HG02763 (cell line): ENCODE results near the gene SH3TC1.

ENCODE experiments used
- ATAC-seq: cut with Tn5 transposase; IDR thresholded peaks from one replicate; pipeline ENCODE4 v1.9.1; 2021; ENCODE audit warnings: mild to moderate bottlenecking, moderate library complexity; ENCODE audit not compliant: unreplicated experiment

The SH3TC1 gene

GRCh38 chr4:8198906-8199593, at the start of gene SH3TC1:
Gene SH3TC1, plus strand, starts transcription at chr4:8199290. Its CDS starts 5,905 bp downstream, at chr4:8205195.
- ATAC-seq, result peak; percentile 89

DNA sequence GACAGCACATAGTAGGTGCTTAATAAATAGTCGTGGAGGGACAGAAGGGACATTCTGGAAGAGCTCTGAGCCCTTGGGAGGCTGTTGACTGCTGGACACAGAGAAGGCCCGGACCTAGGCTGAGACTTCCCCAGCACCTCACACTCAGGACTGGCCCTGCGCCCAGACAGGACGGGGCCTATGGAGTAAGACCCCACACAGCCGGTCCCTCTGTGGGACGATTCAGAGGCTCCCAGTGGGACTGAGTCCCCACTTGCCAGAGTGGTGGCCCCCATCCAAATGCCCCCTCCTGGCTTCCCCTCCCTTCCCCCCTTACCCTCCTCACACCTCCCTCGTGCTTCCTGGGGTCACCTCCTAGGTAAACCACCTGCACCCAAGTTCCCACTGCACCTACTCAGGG, 49.4 kb upstream of the SH3TC1 start:
- no peak for ATAC-seq

- ATAC-seq, result no peak
Observed at GRCh38 chr4:8150152-8151090, 48.7 kb upstream of the SH3TC1 start.

DNA sequence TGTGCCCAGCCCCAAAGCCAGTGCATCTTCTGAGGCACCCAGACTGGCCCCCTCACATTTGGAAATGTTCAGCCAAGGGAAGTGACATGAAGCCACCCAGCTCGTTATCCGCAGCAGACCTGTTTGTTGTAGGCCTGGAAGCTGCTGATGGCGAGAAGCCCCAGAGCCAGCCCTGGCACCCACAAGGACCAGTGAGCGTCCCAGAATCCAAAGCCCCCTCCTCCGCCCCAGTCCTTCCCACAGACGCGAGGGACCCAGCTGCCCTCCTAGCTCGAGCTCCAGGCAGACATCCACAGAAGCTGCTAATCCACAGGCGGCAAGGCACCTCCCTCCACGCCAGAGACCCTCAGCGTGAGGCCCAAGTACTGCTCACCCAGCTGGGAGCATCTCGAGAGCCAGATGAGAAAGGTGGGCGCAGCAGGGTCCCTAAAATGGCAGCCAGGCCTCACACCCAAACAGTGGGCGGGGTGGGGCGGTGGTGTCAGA, 47.9 kb upstream of the SH3TC1 start:
- ATAC-seq, result no peak

DNA sequence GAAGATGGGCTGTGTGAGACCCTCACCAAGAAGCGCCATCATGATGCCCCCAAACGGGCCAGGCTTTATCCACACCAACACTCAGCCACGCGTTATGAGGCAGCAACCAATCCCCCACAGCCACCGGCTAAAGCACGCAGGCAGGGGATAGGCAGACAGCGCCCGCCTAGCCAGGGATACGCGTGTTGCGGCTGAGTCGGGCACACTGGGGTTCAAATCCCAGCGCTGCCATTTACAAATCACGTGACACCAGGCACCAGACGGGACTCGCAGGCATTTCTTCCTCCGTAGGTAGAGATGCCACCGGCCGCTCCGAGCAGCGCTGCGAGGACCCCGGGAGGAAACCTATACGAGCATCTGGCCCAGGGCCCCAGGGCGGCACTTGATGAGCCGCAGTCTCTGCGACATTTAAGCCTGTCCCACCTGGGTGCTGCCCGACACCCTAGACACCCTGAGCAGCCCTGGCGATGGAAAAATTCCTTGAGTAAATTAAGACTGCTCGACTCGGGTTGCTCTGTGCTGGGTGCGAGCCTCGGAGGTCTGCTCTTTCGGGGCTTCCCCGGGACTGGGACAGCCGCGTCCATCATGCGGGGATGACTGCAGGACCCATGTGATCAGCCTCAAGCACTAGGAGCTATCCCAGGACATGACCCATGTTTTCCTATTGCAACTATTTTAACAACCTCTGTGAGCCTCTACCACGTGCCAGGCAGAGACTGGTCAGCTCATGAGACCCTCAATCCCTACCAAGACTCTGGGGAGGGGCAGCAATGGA, 46.8 kb upstream of the SH3TC1 start:
- no peak for ATAC-seq

DNA sequence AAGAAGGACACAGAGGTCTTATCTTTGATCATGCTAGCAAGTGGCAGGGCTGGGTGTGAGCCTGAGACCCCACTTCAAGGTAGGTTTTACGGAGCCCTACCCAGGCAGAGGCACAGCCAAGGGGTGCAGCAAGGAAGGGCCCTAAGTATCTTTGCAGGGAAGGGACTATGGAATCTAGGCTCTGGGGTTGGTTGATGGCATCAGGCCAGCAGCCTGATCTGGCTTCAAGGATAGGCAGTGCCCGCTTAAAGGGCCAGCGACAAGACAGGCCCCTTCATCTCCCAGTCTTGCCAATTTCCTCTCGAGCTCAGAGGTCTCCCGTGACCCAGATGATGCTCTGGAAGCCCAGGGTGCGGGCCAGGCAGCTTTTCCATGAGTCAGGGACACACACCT, 46.2 kb upstream of the SH3TC1 start:
- ATAC-seq, result no peak

GRCh38 chr4:8153441-8153840, 45.6 kb upstream of the SH3TC1 start:
- ATAC-seq, result no peak

DNA sequence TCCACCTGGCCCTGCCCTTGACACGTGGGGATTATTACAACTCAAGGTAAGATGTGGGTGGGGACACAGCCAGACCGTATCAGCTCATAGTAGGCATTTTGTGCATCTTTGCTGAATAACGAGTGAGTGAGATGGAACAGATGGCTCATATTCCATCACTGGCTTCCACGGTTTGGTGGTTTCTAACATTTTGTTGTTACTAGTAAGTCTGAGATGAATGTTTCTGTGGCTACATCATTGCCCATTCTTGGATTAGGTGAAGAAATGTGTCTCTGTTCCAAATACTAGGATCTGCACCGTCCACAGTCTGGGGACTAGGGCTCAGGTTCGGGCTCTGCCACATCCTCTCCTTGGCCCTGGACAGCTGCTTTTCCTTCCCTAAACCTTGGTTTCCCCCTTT, 44.0 kb upstream of the SH3TC1 start:
- no peak for ATAC-seq

GRCh38 chr4:8155660-8156421, 43.2 kb upstream of the SH3TC1 start:
- ATAC-seq, result no peak

GRCh38 chr4:8156617-8157016, 42.5 kb upstream of the SH3TC1 start:
- no peak for ATAC-seq

DNA sequence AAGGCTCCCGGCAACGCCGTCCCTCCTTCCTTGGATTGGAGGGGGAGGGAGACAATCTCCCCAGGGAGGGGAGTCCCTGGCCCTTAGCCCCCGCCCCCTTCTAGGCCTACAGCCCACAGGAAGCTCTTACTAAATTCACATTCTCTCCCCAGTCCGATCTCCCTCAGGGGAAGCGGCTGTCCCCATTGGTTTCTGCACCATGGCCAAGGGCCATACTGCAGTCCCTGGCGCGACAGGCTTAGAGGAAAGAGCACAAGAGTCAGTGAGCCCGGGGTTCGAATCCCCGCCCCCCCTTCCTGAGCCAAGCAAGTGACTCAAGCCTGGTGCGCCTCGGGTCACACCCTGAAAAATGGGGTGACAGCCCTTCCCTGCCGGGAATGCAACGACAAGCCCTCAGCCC, 41.6 kb upstream of the SH3TC1 start:
- no peak for ATAC-seq

GRCh38 chr4:8157944-8158709, 41.0 kb upstream of the SH3TC1 start:
- no peak for ATAC-seq

GRCh38 chr4:8158710-8159536, 40.2 kb upstream of the SH3TC1 start, which contains the start of gene ABLIM2:
Gene ABLIM2, minus strand, starts transcription at chr4:8158813. Its CDS starts 124 bp downstream, at chr4:8158689.
- peak; percentile 96 for ATAC-seq

- no peak for ATAC-seq
Observed at GRCh38 chr4:8159537-8160232, 39.4 kb upstream of the SH3TC1 start.

DNA sequence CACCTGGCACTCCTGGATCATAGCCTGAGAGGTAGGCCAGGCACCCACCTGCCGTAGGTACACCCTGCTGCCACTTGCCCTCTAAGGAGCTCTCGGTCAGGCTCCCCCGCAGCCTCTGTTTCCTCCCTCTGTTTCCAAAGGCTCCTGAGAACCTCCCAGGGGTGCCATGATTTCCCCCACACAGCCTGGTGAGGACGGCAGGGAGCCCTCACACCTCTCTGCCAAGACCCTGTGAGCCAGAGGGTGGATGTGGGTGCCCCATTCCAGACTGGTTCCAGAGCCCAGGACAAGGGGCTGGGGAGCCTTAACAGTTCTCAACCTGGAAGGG, 38.9 kb upstream of the SH3TC1 start:
- ATAC-seq, result no peak

GRCh38 chr4:8160572-8160971, 38.5 kb upstream of the SH3TC1 start:
- ATAC-seq, result no peak

GRCh38 chr4:8162625-8163024, 36.5 kb upstream of the SH3TC1 start:
- ATAC-seq, result no peak

GRCh38 chr4:8163026-8163425, 36.1 kb upstream of the SH3TC1 start:
- ATAC-seq, result no peak
